ENCODE measurements around the gene TNFRSF17. TPM values are rescaled to one million over a fixed set of nuclear protein-coding genes. Genes with fewer than 3 reads are reported as not detected.

Gene TNFRSF17
- polyA plus RNA-seq, 2 of the 4 experiments (the other 2 are of a cell fraction) = not detected

DNA sequence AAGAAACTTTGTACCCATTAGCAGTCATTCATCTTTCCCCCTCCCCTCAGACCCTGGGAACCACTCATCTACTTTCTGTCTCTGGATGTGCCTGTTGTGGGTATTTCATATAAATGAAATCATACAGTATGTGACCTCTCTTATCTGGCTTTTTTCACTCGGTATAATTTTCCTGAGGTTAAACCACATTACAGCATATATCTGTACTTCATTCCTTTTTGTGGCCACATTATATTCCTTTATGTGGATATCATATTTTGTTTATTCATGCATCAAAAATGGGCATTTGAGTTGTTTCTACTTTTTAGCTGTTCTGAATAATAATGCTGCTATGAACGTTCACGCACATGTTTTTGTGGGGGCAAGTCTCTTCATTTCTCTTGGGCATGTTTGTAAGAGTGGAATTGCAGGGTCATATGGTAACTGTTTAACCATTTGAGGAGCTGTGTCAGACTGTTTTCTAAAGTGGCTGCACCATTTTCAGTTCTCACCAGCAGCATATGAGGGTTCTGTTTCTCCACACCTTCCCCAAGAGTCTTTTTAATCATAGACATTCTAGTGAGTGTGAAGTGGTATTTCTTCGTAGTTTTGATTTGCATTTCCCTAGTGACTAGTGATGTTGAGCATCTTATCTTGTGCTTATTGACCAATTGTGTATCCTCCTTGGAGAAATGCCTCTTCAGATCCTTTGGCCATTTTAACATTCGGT is 15.3 kb downstream of the TNFRSF17 start:
- H3K4me2 ChIP-seq = no peak overlapping the region
- FAIRE-seq (no peak), ATAC-seq (no peak), DNase-seq (ENCODE audit: low read depth in 1 of 2, low spot score in 1 of 2) (no peak)
- ChIA-PET CTCF (interaction anchor here (1.2 kb wide), 1 partner anchor 20 kb away, joined by 4 read pairs; no protein-coding TSS in a partner anchor), POLR2A (no interaction called here)
- 83% methylated on average over 5 of the region's 5 CpGs for WGBS (ENCODE audit: missing lambda C conversion rate)
- TF ChIP-seq POLR2AphosphoS2 (conservative IDR thresholded peaks at IDR 0.05; ENCODE audit: low read length) (no peak), CHD4 (IDR thresholded peaks at IDR 0.05; ENCODE audit: borderline replicate concordance) (no peak), CBX8 (IDR thresholded peaks at IDR 0.05) (no peak), ZNF302 (CRISPR knock-in tag; IDR thresholded peaks at IDR 0.05) (no peak), FOSB (CRISPR knock-in tag; IDR thresholded peaks at IDR 0.05) (no peak), TFCP2L1 (CRISPR knock-in tag; IDR thresholded peaks at IDR 0.05) (no peak), MYC (IDR thresholded peaks at IDR 0.05; ENCODE audit: borderline replicate concordance, low read length) (no peak), CEBPB (IDR thresholded peaks at IDR 0.05) (no peak), MAZ (IDR thresholded peaks at IDR 0.05; ENCODE audit: borderline replicate concordance, low read depth, low read length) (no peak), PHF8 (IDR thresholded peaks at IDR 0.05; ENCODE audit: borderline replicate concordance, low read depth) (no peak), FOXS1 (CRISPR knock-in tag; IDR thresholded peaks at IDR 0.05) (no peak), USF2 (IDR thresholded peaks at IDR 0.05) (no peak)
- no peak overlapping the region for H3K27ac ChIP-seq
- no peaks in the 10 kb centered on the region for H3K9me3 ChIP-seq
- H3K4me3 ChIP-seq = no peak overlapping the region
- peaks cover 8% of the 10 kb centered on the region for H3K4me1 ChIP-seq

GRCh38 chr16:11985250-11985649 is 20.2 kb downstream of the TNFRSF17 start:
- FAIRE-seq = no peak
- DNase-seq (ENCODE audit: low read depth in 1 of 2, low spot score in 1 of 2) = no peak
- 37% methylated on average over 5 of the region's 5 CpGs for WGBS (ENCODE audit: missing lambda C conversion rate)
- Histone ChIP-seq H3K4me1 (no peaks in the 10 kb centered on the region), H3K4me3 (no peak overlapping the region), H3K27ac (no peak overlapping the region), H3K9me3 (no peaks in the 10 kb centered on the region), H3K4me2 (no peak overlapping the region)
- CTCF ChIA-PET = interaction anchor here (3.5 kb wide), 1 partner anchor 82 kb away, joined by 23 read pairs; no protein-coding TSS in a partner anchor
- ATAC-seq = no peak
- no peak for TF ChIP-seq NR3C1 (IDR thresholded peaks at IDR 0.05)
- POLR2A ChIA-PET = no interaction called here

DNA sequence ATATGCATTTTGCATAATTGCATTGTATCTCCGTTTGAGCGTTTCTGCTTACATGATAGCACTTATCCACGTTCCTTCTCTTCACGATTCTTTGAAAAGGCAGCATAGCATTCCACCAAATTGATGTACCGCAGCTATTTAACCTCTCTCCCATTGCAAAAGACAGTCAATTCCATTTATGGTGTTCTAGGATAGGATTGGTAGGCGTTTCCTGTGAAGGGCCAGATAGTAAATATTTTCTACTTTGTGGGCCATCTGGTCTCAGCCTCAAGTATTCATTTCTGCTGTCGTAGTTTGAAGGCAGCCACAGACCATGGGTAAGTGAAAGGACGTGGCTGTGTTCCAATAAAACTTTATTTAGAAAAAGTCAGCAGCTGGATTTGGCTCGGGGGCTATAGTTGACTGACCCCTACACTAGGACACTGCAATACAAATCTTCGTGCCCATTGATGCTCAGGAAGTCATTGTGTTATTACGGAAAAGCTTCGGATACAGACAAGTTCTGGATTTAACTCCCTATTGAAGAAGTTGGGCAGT is 21.6 kb downstream of the TNFRSF17 start:
- Histone ChIP-seq H3K4me2 (no peak overlapping the region), H3K27ac (no peak overlapping the region), H3K9me3 (no peaks in the 10 kb centered on the region), H3K4me3 (no peak overlapping the region), H3K4me1 (no peaks in the 10 kb centered on the region)
- DNase-seq (ENCODE audit: low read depth in 1 of 2, low spot score in 1 of 2) (no peak), FAIRE-seq (no peak), ATAC-seq (no peak)
- ChIA-PET CTCF (no interaction called here), POLR2A (interaction anchor here (2.1 kb wide), 1 partner anchor 10 kb away, joined by 8 read pairs; the partner anchor contains the start of gene SNX29)
- WGBS (ENCODE audit: missing lambda C conversion rate) = 81% methylated on average over 12 of the region's 12 CpGs
- TF ChIP-seq HEYL (CRISPR knock-in tag; IDR thresholded peaks at IDR 0.05) (no peak), KDM1A (IDR thresholded peaks at IDR 0.05; ENCODE audit: low read depth) (no peak), GATA3 (IDR thresholded peaks at IDR 0.05; ENCODE audit: borderline replicate concordance) (no peak), REST (IDR thresholded peaks at IDR 0.05) (no peak), CBX8 (IDR thresholded peaks at IDR 0.05) (no peak), POLR2A (IDR thresholded peaks at IDR 0.05; ENCODE audit: low read length) (no peak), NFE2L2 (conservative IDR thresholded peaks at IDR 0.05; ENCODE audit: low read length) (no peak), CHD2 (IDR thresholded peaks at IDR 0.05; ENCODE audit: low read length, partially characterized antibody) (no peak)

Measured in A549 (cell line).